ENCODE measurements around the gene SAGE1.
"Not testable (repeated sequence)": the region's sequence is repeated elsewhere in the genome, so short reads cannot be mapped to it uniquely, and the experiment has no call there.

SAGE1 gene

DNA sequence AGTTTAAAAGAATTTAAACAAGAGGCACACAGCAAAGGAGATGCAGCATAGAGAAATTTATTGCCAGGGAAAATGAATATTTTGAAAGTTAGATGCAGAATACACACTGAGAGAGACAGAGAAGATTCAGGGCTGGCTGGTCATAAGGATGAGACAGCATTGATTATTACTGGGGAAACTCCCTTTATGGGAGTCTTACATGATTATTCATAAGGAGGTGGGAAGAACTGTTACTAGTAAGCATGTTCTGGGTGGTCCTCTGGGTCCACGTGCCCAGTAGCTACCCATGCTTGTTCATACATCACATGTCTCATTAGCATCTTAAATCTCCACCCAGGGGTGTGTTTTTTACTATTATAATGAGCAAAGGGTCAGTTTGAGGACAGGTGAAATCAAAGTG lies 27.0 kb downstream of the SAGE1 start:
- H3K9me3 ChIP-seq (ENCODE audit: control insufficient read depth in 2 of 2, low read length in 2 of 2); H3K9ac ChIP-seq (ENCODE audit: low read depth in 1 of 2, low read length in 2 of 2); H3K4me3 ChIP-seq (ENCODE audit: low read length in 2 of 2); H3K36me3 ChIP-seq (ENCODE audit: control insufficient read depth in 2 of 2, insufficient read depth in 2 of 2, low read length in 2 of 2); H3K4me1 ChIP-seq (ENCODE audit: control insufficient read depth in 2 of 2, insufficient read depth in 2 of 2, low read length in 2 of 2); H3K27me3 ChIP-seq (ENCODE audit: control insufficient read depth in 2 of 2, insufficient read depth in 2 of 2, low read length in 2 of 2); H3K27ac ChIP-seq (ENCODE audit: low read depth in 2 of 2, low read length in 2 of 2): not testable (repeated sequence)

GRCh38 chrX:135923353-135923752 lies 29.8 kb downstream of the SAGE1 start:
- H3K4me1 ChIP-seq (ENCODE audit: control insufficient read depth in 2 of 2, insufficient read depth in 2 of 2, low read length in 2 of 2) = no peaks in the 10 kb centered on the region
- H3K9me3 ChIP-seq (ENCODE audit: control insufficient read depth in 2 of 2, low read length in 2 of 2) = no peaks in the 10 kb centered on the region
- H3K36me3 ChIP-seq (ENCODE audit: control insufficient read depth in 2 of 2, insufficient read depth in 2 of 2, low read length in 2 of 2) = no peaks in the 10 kb centered on the region
- peaks cover 0 to 3% of the 10 kb centered on the region in 2 donors for H3K27me3 ChIP-seq (ENCODE audit: control insufficient read depth in 2 of 2, insufficient read depth in 2 of 2, low read length in 2 of 2)
- H3K4me3 ChIP-seq (ENCODE audit: low read length in 2 of 2) = no peak overlapping the region
- no peak overlapping the region for H3K27ac ChIP-seq (ENCODE audit: low read depth in 2 of 2, low read length in 2 of 2)
- no peak overlapping the region for H3K9ac ChIP-seq (ENCODE audit: low read depth in 1 of 2, low read length in 2 of 2)

DNA sequence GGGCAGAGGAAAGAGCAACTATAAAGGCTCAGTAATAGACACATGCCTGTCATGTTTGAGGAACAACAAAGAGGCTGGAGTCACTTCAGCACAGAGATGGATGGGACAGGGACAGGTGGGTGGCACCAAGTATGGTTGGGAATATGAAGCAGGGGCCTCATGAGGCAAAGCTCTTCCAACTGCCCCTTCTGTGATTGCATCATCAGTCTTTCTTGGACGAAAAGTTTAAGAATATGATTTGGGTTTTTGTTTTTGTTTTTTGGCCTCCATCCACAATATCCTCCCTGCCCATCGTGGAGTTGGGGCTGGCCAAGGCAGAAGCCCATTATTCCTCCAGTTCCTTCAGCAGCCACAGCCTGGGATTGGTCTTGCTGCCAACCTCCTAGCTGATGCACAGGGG lies 34.4 kb downstream of the SAGE1 start:
- H3K9me3 ChIP-seq (ENCODE audit: control insufficient read depth in 2 of 2, low read length in 2 of 2) = no peaks in the 10 kb centered on the region
- no peaks in the 10 kb centered on the region for H3K36me3 ChIP-seq (ENCODE audit: control insufficient read depth in 2 of 2, insufficient read depth in 2 of 2, low read length in 2 of 2)
- H3K4me1 ChIP-seq (ENCODE audit: control insufficient read depth in 2 of 2, insufficient read depth in 2 of 2, low read length in 2 of 2) = no peaks in the 10 kb centered on the region
- no peak overlapping the region for H3K27ac ChIP-seq (ENCODE audit: low read depth in 2 of 2, low read length in 2 of 2)
- no peak overlapping the region for H3K4me3 ChIP-seq (ENCODE audit: low read length in 2 of 2)
- no peak overlapping the region for H3K9ac ChIP-seq (ENCODE audit: low read depth in 1 of 2, low read length in 2 of 2)
- H3K27me3 ChIP-seq (ENCODE audit: control insufficient read depth in 2 of 2, insufficient read depth in 2 of 2, low read length in 2 of 2) = peaks cover 0 to 8% of the 10 kb centered on the region in 2 donors

- Histone ChIP-seq H3K9ac (ENCODE audit: low read depth in 1 of 2, low read length in 2 of 2) (no peak overlapping the region), H3K27ac (ENCODE audit: low read depth in 2 of 2, low read length in 2 of 2) (no peak overlapping the region), H3K27me3 (ENCODE audit: control insufficient read depth in 2 of 2, insufficient read depth in 2 of 2, low read length in 2 of 2) (peaks cover 0 to 6% of the 10 kb centered on the region in 2 donors), H3K36me3 (ENCODE audit: control insufficient read depth in 2 of 2, insufficient read depth in 2 of 2, low read length in 2 of 2) (no peaks in the 10 kb centered on the region), H3K9me3 (ENCODE audit: control insufficient read depth in 2 of 2, low read length in 2 of 2) (no peaks in the 10 kb centered on the region), H3K4me1 (ENCODE audit: control insufficient read depth in 2 of 2, insufficient read depth in 2 of 2, low read length in 2 of 2) (no peaks in the 10 kb centered on the region), H3K4me3 (ENCODE audit: low read length in 2 of 2) (no peak overlapping the region)
Measured at GRCh38 chrX:135931644-135932487, 38.4 kb downstream of the SAGE1 start.

- no peak overlapping the region for H3K4me3 ChIP-seq (ENCODE audit: low read length in 2 of 2)
- H3K4me1 ChIP-seq (ENCODE audit: control insufficient read depth in 2 of 2, insufficient read depth in 2 of 2, low read length in 2 of 2) = no peaks in the 10 kb centered on the region
- no peaks in the 10 kb centered on the region for H3K9me3 ChIP-seq (ENCODE audit: control insufficient read depth in 2 of 2, low read length in 2 of 2)
- H3K27me3 ChIP-seq (ENCODE audit: control insufficient read depth in 2 of 2, insufficient read depth in 2 of 2, low read length in 2 of 2) = no peaks in the 10 kb centered on the region
- no peak overlapping the region for H3K9ac ChIP-seq (ENCODE audit: low read depth in 1 of 2, low read length in 2 of 2)
- no peaks in the 10 kb centered on the region for H3K36me3 ChIP-seq (ENCODE audit: control insufficient read depth in 2 of 2, insufficient read depth in 2 of 2, low read length in 2 of 2)
- no peak overlapping the region for H3K27ac ChIP-seq (ENCODE audit: low read depth in 2 of 2, low read length in 2 of 2)
Measured at GRCh38 chrX:135944486-135944885, 51.0 kb downstream of the SAGE1 start.

DNA sequence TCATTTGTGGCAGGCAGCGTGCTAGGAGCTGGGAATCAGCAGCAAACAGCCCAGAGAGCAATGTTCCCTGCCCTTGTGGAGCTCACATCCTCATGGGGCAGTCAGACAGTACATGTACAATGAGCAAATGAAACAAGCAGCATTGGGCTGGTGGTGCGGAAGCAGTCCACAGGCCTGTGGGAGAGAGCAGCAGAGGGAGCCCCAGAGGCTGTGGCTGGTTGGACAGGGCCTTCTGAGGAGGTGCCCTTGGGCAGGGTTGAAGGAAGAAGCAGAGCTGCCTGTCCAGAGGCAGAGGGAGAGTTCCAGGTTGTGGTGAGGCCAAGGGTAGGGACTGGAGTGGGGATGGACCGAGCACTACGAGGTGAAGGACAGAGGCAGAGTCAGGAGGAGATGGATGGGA lies 57.8 kb downstream of the SAGE1 start:
- Histone ChIP-seq H3K9me3 (ENCODE audit: control insufficient read depth in 2 of 2, low read length in 2 of 2) (no peaks in the 10 kb centered on the region), H3K4me1 (ENCODE audit: control insufficient read depth in 2 of 2, insufficient read depth in 2 of 2, low read length in 2 of 2) (no peaks in the 10 kb centered on the region), H3K27me3 (ENCODE audit: control insufficient read depth in 2 of 2, insufficient read depth in 2 of 2, low read length in 2 of 2) (no peaks in the 10 kb centered on the region), H3K36me3 (ENCODE audit: control insufficient read depth in 2 of 2, insufficient read depth in 2 of 2, low read length in 2 of 2) (no peaks in the 10 kb centered on the region), H3K4me3 (ENCODE audit: low read length in 2 of 2) (no peak overlapping the region), H3K27ac (ENCODE audit: low read depth in 2 of 2, low read length in 2 of 2) (no peak overlapping the region), H3K9ac (ENCODE audit: low read depth in 1 of 2, low read length in 2 of 2) (no peak overlapping the region)

All from mucosa of rectum (tissue), 2 donors.